HUES6 (cell line): ENCODE data around the gene SDK1.

ENCODE experiments used
- H3K27ac ChIP-seq: 2 replicates; pipeline ENCODE4 v1.7.0; 2013; ENCODE audit warnings: low read depth, mild to moderate bottlenecking, low read length, inconsistent platforms
- H3K27me3 ChIP-seq: 2 replicates; pipeline ENCODE4 v1.6.1; 2013; ENCODE audit warnings: low read length; ENCODE audit not compliant: control insufficient read depth, insufficient read depth
- H3K36me3 ChIP-seq: 2 replicates; pipeline ENCODE4 v1.6.1; 2013; ENCODE audit warnings: low read length; ENCODE audit not compliant: control insufficient read depth, insufficient read depth
- H3K4me1 ChIP-seq: 2 replicates; pipeline ENCODE4 v1.6.1; 2013; ENCODE audit warnings: low read length; ENCODE audit not compliant: control insufficient read depth, insufficient read depth
- H3K4me3 ChIP-seq: 2 replicates; pipeline ENCODE4 v1.5.1; 2013; ENCODE audit warnings: low read depth, low read length
- H3K9ac ChIP-seq: one replicate; pipeline ENCODE4 v1.6.1; 2013; ENCODE audit warnings: mild to moderate bottlenecking, low read length
- H3K9me3 ChIP-seq: 2 replicates; pipeline ENCODE4 v1.6.1; 2013; ENCODE audit warnings: low read depth, low read length; ENCODE audit not compliant: control insufficient read depth, insufficient read depth

Gene SDK1

GRCh38 chr7:3374239-3374638 lies 73.2 kb downstream of the SDK1 start:
- no peaks in the 10 kb centered on the region for H3K27me3 ChIP-seq
- no peaks in the 10 kb centered on the region for H3K9me3 ChIP-seq
- peaks cover 26% of the 10 kb centered on the region for H3K4me1 ChIP-seq
- no peak overlapping the region for H3K9ac ChIP-seq
- no peaks in the 10 kb centered on the region for H3K36me3 ChIP-seq
- H3K27ac ChIP-seq: no peak overlapping the region
- H3K4me3 ChIP-seq: no peak overlapping the region

GRCh38 chr7:3378390-3379150 lies 77.5 kb downstream of the SDK1 start:
- Histone ChIP-seq H3K9ac (no peak overlapping the region), H3K27me3 (no peaks in the 10 kb centered on the region), H3K36me3 (no peaks in the 10 kb centered on the region), H3K27ac (no peak overlapping the region), H3K4me3 (no peak overlapping the region), H3K4me1 (peaks cover 23% of the 10 kb centered on the region), H3K9me3 (no peaks in the 10 kb centered on the region)

GRCh38 chr7:3380034-3380433 lies 79.0 kb downstream of the SDK1 start:
- Histone ChIP-seq H3K27ac (no peak overlapping the region), H3K36me3 (no peaks in the 10 kb centered on the region), H3K4me3 (no peak overlapping the region), H3K4me1 (peaks cover 23% of the 10 kb centered on the region), H3K9me3 (no peaks in the 10 kb centered on the region), H3K27me3 (no peaks in the 10 kb centered on the region), H3K9ac (no peak overlapping the region)

GRCh38 chr7:3380886-3381685 lies 80.0 kb downstream of the SDK1 start:
- no peak overlapping the region for H3K4me3 ChIP-seq
- H3K27me3 ChIP-seq: no peaks in the 10 kb centered on the region
- no peak overlapping the region for H3K9ac ChIP-seq
- H3K36me3 ChIP-seq: no peaks in the 10 kb centered on the region
- H3K27ac ChIP-seq: no peak overlapping the region
- H3K4me1 ChIP-seq: peaks cover 23% of the 10 kb centered on the region
- H3K9me3 ChIP-seq: no peaks in the 10 kb centered on the region

- Histone ChIP-seq H3K27me3 (no peaks in the 10 kb centered on the region), H3K27ac (no peak overlapping the region), H3K4me3 (no peak overlapping the region), H3K36me3 (no peaks in the 10 kb centered on the region), H3K9me3 (no peaks in the 10 kb centered on the region), H3K9ac (no peak overlapping the region), H3K4me1 (peaks cover 1% of the 10 kb centered on the region)
Measured at GRCh38 chr7:3386423-3387190, 85.6 kb downstream of the SDK1 start.

- H3K4me3 ChIP-seq: no peak overlapping the region
- no peaks in the 10 kb centered on the region for H3K36me3 ChIP-seq
- no peaks in the 10 kb centered on the region for H3K4me1 ChIP-seq
- H3K9me3 ChIP-seq: peaks cover 10% of the 10 kb centered on the region
- no peaks in the 10 kb centered on the region for H3K27me3 ChIP-seq
- no peak overlapping the region for H3K9ac ChIP-seq
- no peak overlapping the region for H3K27ac ChIP-seq
Measured at GRCh38 chr7:3393862-3394261, 92.8 kb downstream of the SDK1 start.

GRCh38 chr7:3397324-3397723 lies 96.3 kb downstream of the SDK1 start:
- Histone ChIP-seq H3K4me3 (no peak overlapping the region), H3K9me3 (peaks cover 10% of the 10 kb centered on the region), H3K27ac (no peak overlapping the region), H3K4me1 (peaks cover 3% of the 10 kb centered on the region; the same call in 1 of the 2 replicates), H3K36me3 (no peaks in the 10 kb centered on the region), H3K27me3 (no peaks in the 10 kb centered on the region), H3K9ac (no peak overlapping the region)

- Histone ChIP-seq H3K4me1 (peaks cover 3% of the 10 kb centered on the region; the same call in 1 of the 2 replicates), H3K27me3 (no peaks in the 10 kb centered on the region), H3K36me3 (no peaks in the 10 kb centered on the region), H3K27ac (no peak overlapping the region), H3K9ac (no peak overlapping the region), H3K9me3 (peaks cover 10% of the 10 kb centered on the region), H3K4me3 (no peak overlapping the region)
Measured at GRCh38 chr7:3399858-3400257, 98.8 kb downstream of the SDK1 start.

- Histone ChIP-seq H3K4me3 (no peak overlapping the region), H3K27me3 (no peaks in the 10 kb centered on the region), H3K27ac (no peak overlapping the region), H3K9ac (no peak overlapping the region), H3K36me3 (no peaks in the 10 kb centered on the region), H3K9me3 (no peaks in the 10 kb centered on the region), H3K4me1 (peaks cover 2% of the 10 kb centered on the region; the same call in 1 of the 2 replicates)
Measured at GRCh38 chr7:3404501-3404900, 103.4 kb downstream of the SDK1 start.

- H3K4me1 ChIP-seq: no peaks in the 10 kb centered on the region
- H3K9ac ChIP-seq: no peak overlapping the region
- no peaks in the 10 kb centered on the region for H3K27me3 ChIP-seq
- no peaks in the 10 kb centered on the region for H3K9me3 ChIP-seq
- H3K27ac ChIP-seq: no peak overlapping the region
- H3K4me3 ChIP-seq: no peak overlapping the region
- no peaks in the 10 kb centered on the region for H3K36me3 ChIP-seq
Measured at GRCh38 chr7:3408814-3409595, 108.0 kb downstream of the SDK1 start.
